Cerebellar cortex (tissue), 1 donor: Measurements from ENCODE around the gene CES5A.
A peak's percentile ranks its signal among the peaks of the same experiment; 100 is the strongest.
"Not testable (repeated sequence)": the region's sequence is repeated elsewhere in the genome, so short reads cannot be mapped to it uniquely, and the experiment has no call there.

Experiments used
- DNase-seq: peaks from one replicate; pipeline ENCODE4 v3.0.0-alpha.2; 2015; ENCODE audit warnings: low spot score

Gene CES5A

DNA sequence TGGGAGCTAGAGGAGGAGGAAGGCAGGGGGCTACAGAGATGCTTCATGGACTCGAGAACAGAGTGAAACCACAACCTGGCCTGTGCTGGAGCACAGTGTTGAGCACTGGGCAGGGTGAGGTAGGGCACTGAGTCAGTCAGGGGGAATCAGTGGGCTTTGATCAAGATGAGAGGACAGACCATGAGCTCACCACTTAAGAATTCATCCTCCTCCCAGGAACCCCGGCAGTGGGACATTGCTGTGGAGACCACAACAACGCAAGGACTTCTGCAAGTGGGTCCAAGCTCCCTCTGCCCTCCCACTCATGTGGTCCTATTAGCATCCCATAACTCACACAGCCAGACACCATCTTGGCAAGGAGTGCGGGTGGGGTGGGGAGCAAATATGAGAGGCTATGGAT is 1.7 kb upstream of the CES5A start:
- DNase-seq, result no peak

GRCh38 chr16:55873122-55873521 is 2.1 kb downstream of the CES5A start:
- DNase-seq, result no peak

- no peak for DNase-seq
Observed at GRCh38 chr16:55872130-55872529, 3.0 kb downstream of the CES5A start.

DNA sequence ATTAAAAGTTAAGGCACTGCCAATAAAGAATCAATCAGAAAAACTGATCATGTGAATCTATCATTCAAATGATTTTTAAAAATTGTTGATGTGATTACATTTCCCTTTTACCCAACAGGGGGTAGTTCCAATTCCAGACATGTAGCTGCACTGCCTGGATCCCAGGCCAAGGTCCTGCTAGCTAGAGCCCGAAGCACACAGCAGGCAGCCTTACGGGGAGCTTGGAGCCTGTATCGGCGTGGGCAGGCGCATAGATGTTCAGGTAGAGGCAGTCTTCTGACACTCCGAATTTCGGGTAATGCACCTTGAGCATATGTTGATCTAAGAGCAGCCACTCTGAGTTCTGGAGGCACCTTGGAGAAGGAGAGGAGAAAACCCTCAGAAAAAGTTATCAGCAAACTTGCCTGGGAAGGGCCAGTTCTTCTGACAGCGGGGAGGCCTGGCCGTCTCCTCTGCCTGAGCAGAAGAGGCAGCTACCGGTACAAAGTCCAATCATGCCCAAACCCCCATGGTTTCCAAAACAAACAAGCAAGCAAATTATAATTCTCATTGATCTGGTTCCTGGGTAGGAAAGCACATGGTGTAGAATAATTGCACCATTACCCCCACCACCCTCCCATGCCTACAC is 3.6 kb downstream of the CES5A start:
- no peak for DNase-seq

- no peak for DNase-seq
Observed at GRCh38 chr16:55868980-55869379, 6.2 kb downstream of the CES5A start.

- DNase-seq, result no peak
Observed at GRCh38 chr16:55868137-55868536, 7.0 kb downstream of the CES5A start.

GRCh38 chr16:55861288-55861687 is 13.9 kb downstream of the CES5A start:
- no peak for DNase-seq

DNA sequence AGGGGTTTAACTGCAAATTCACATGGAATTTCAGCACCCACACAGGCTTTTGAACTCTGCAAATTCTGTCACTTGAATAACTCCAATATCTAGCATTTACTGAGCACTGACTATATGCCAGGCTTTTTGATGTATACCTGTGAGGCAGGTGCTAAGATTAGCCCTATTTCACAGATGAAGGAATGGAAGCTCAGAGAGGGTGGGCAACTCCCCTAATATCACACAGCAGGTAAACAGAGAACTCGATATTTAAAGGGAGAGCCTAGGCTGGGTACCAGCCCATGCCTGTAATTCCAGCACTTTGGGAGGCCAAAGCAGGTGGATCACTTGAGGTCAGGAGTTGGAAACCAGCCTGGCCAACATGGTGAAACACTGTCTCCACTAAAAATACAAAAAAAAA is 17.5 kb downstream of the CES5A start:
- DNase-seq, result not testable (repeated sequence)

DNA sequence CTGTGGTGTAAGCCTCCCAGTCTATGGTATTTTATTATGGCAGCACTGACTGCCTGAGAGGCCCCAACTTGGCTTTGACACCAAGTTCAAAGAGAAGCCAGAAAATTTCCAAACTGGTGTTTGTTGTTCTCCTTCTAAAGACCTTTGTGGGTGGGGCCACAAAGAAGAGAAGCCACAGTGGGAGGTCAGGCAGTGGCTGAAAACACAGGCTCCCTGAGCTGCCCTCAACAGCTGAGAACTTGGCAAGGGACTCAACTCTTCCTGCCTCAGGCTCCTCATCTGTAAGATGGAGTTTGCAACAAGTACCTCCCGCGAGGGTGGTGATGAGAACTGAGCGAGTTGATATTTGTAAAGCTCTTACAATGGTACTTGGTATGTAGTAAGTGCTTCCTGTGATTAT is 18.2 kb downstream of the CES5A start:
- DNase-seq, result no peak

GRCh38 chr16:55853114-55853513 is 22.1 kb downstream of the CES5A start:
- no peak for DNase-seq

DNA sequence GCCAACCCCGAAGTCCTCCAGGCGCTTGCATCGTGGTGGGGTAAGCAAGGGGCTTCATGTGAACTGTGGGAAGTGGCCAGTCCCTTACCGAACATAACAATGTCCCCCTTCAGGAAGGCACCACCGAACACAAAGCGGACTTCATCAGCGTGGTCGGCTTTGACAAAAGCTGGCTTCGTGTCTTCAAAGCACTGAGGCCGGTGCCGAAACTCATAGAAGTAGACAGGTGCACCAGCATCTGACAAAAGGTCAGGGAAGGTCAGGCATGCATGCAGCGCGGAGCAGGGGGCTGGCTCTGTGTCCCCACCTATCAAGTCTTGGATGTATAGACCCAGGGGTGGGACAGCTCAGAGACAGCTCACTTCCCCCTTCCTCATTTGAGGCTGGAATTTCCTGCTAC is 25.6 kb downstream of the CES5A start:
- no peak for DNase-seq

DNA sequence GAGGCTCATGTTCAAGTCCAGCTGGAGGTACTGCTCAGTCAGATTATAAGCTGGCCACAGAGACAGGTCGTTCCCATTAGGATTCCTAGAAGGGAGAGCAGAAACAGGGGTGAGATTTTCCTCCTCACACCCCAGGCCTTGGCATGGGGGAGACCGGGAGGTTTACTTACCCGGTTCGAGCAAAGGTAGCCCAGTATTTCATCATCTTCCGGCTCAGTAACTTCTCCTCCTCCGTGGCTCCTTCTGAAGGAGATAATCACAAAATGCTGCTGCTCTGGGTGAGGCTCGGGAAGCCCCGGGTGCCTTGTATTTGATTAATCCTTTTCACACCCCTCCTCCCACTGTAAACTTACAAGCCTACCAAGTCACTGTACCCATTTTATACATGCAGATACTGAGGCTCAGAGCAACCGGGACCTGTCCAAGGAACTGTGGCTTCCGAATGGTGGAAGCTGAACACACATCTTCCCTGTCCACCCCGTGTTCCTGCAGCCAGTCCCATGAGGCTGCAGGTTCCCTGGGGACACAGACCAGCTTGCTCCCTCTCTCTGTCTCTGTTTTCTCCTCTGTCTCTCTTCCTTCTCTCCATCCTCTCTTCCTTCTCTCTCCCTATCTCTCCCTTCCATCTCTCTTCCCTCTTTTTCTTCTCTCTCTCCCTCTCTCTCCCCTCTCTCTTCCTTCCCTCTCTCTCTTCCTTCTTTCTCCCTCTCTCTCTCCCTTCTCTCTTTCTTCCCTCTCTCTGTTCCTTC is 28.4 kb downstream of the CES5A start:
- DNase-seq, result no peak

- no peak for DNase-seq
Observed at GRCh38 chr16:55843105-55843395, 32.1 kb downstream of the CES5A start.

DNA sequence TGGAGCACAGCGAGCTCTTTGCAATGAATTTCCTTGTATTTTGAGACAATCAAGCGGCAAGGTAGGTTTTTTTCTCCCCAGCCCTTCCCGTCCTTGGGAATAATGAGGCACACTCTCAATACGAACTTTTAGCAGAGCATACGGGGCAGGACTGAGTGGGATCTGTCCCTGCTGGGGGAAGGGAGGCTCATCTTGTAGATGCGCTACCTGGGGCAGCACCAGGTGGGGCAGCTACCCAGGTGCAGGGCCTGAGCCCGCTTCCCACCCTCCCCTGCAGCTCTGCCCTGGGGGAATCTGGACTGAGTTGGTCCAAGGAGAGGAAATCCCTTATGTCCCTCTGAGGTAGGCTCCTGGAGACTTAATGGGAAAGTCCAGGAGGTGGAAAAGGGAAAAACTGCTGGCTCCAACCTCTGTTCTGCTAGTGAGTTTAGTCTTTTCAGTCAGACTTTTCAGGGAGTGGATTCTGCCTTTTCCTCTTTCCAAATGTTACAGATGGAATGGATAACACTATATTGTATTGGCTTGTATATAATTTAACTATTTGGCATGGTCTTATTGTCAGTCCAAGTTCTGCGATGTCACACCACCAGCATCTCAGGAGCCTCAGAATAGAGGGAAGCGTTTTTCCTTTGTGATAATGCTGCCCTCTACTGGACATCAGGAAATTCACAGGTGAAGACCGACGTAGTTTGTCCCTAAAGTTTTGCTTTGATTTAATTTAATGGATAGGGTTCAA is 32.6 kb downstream of the CES5A start:
- DNase-seq, result peak; percentile 60

GRCh38 chr16:55839115-55839514 is 36.1 kb downstream of the CES5A start:
- DNase-seq, result no peak

GRCh38 chr16:55836158-55836611 is 39.0 kb downstream of the CES5A start:
- DNase-seq, result no peak

DNA sequence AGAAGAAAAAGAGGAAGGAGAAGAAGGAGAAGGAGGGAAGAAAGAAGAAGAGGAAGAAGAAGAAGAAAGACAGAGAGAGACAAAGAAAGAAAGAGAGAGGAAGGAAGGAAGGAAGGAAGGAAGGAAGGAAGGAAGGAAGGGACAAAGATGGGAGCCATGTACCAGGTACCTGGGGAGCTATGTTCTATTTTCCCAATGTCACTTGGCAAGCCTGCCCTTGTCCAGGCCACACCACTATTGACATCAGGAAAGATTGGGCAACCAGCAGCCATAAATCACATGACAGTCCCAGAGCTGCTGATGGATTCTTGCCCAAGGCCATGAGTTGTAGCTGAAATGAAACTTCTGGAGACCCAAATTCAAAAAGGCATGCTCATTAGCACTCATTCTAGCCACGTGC is 39.6 kb downstream of the CES5A start:
- DNase-seq, result no peak

DNA sequence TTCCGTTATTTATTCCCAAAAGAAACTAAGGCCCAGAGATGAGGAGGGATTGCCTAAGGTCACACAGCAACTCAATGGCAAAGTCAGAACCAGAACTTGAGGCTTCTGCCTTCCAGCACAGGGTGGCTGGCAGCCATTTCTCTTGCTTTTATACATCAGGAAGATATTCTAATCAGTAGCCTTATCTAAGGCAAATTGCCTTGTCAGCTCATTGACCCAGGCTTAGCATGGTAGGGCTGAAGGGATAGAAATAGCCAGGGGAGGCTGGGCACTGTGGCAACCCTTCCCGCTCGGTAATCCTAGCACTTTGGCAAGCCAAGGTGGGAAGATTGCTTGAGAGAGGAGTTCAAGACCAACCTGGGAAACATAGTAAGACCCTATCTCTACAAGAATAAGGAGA is 40.0 kb downstream of the CES5A start:
- DNase-seq, result not testable (repeated sequence)

DNA sequence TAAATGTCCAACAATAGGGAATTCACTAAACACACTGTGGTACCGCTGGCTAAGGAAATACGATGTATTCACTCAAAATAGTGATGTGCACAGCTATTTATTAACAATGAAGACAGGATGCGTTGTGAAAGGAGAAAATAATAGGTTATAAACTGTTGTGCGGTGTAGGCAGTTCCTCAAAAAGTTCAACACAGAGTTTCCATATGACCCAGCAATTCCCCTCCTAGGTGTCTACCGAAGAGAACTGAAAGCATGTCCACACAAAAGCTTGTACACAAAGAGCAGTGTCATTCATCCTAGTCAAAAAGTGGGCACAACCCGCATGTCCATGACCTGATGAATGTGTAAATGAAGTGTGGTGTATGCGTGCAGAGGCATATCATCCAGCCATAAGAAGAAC is 41.1 kb downstream of the CES5A start:
- DNase-seq, result no peak

DNA sequence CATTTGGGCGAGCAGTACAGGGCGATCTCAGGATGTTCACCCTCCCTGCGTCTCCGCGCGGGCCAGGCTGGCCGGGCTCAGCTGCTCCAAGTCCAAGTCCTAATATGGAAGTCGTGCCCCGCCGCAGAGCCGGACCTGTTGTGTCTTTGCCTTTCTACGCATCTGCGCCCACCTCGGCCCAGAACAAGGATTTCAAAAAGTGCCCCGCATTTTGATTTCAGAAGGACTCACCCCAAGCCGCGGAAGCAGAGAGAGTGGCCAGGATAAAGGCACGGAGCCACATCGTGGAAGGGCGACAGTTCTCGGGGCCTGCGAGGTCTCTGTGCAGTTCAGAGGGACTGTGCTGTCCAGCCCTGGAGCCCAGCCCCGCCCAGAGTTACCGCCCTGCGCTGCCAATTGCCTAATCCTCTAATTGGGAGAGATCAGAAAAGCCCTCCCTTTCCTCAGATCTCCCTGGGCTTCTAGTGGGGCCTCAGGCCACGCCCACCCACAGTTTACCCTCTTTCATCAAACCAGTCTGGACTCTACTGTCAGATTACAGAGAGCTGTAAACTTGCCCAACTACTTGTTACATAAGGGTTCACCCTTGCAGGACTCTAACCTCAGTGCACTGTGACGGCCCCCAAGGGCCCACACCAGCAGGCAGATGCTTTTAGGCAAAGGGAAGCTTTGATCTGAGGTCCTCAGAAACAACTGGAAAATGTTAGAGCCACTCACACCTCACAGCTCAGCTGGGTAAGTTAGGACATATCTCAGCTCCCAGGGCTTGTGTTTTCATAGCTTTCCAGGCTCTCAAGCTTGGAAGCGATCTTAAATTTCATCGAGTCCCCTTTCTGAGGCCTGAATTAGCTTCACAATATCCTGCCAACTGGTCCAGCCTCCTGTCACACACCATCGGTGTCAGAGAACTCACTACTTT is 42.1 kb downstream of the CES5A start, which contains the start of gene CES1:
Gene CES1 (minus strand): TSS at position 324 of the 919 bp plus-strand sequence. CDS start 41 bp downstream, at position 283.
- no peak for DNase-seq

- no peak for DNase-seq
Observed at GRCh38 chr16:55832425-55832772, 42.8 kb downstream of the CES5A start.

DNA sequence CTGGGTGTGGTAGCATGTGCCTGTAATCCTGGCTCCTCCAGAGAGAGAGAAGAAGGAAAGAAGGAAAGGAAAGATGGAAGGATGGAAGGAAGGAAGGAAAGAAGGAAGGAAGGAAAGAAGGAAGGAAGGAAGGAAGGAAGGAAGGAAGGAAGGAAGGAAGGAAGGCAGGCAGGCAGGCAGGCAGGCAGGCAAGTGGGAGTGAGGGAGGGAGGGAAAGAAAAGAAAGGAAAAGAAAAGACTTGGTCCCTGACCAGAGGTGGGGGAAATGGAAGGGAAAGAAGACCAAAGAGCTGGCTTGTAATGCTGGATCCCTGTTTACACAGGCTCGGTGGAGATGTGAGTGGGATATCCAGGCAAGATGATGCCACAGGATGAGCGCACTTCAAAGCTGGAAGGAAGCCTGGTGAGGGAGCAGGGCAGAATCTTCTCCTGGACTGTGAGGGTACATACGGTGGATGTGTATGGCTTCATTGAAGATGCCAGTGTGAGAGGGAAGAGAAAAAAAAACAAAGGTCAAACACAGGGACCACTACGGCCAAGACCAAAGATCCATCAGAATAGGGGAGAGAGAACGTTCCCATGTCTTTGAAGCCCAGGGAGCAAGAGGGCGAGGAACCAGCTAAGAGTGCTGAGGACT is 44.4 kb downstream of the CES5A start:
- no peak for DNase-seq
